Epithelial cell of esophagus (primary cell): Measurements from ENCODE around the gene APC.

Experiments
- DNase-seq: peaks from one replicate; pipeline ENCODE4 v3.0.0; 2010; ENCODE audit warnings: low read depth
- H3K4me3 ChIP-seq: 2 replicates; pipeline ENCODE4 v1.5.1; 2011; ENCODE audit warnings: mild to moderate bottlenecking, low read length, control low read depth
- CTCF ChIP-seq: IDR thresholded peaks from 2 replicates; pipeline ENCODE4 v1.5.1; 2011; ENCODE audit warnings: low read depth, mild to moderate bottlenecking, low read length, control low read depth, inconsistent platforms; ENCODE audit not compliant: insufficient read depth; ENCODE audit errors: missing control alignments

The APC gene

GRCh38 chr5:112833971-112834370 lies 96.3 kb downstream of the APC start:
- DNase-seq: no peak
- TF ChIP-seq CTCF: no peak
- no peak overlapping the region for H3K4me3 ChIP-seq

- no peak for TF ChIP-seq CTCF
- no peak for DNase-seq
- H3K4me3 ChIP-seq: no peak overlapping the region
Observed at GRCh38 chr5:112844489-112844888, 106.8 kb downstream of the APC start.

GRCh38 chr5:112846556-112846955 lies 108.9 kb downstream of the APC start:
- no peak for TF ChIP-seq CTCF
- H3K4me3 ChIP-seq: no peak overlapping the region
- no peak for DNase-seq

GRCh38 chr5:112847306-112847705 lies 109.6 kb downstream of the APC start:
- no peak for DNase-seq
- no peak for TF ChIP-seq CTCF
- no peak overlapping the region for H3K4me3 ChIP-seq

GRCh38 chr5:112848116-112848811 lies 110.6 kb downstream of the APC start:
- peak; percentile 77 for DNase-seq
- TF ChIP-seq CTCF: peak; percentile 81
- no peak overlapping the region for H3K4me3 ChIP-seq

GRCh38 chr5:112849912-112850311 lies 112.2 kb downstream of the APC start:
- no peak overlapping the region for H3K4me3 ChIP-seq
- TF ChIP-seq CTCF: no peak
- DNase-seq: no peak

GRCh38 chr5:112854651-112855050 lies 117.0 kb downstream of the APC start:
- TF ChIP-seq CTCF: no peak
- H3K4me3 ChIP-seq: no peak overlapping the region

More at GRCh38 chr5:112854651-112855050, 117.0 kb downstream of the APC start:
- no peak for DNase-seq
